ENCODE measurements around the gene RXRA. TPM values are rescaled to one million over a fixed set of nuclear protein-coding genes. Genes with fewer than 3 reads are reported as not detected.

Gene RXRA
- total RNA-seq, 1 experiment from 2014 or later: 29.9 TPM

DNA sequence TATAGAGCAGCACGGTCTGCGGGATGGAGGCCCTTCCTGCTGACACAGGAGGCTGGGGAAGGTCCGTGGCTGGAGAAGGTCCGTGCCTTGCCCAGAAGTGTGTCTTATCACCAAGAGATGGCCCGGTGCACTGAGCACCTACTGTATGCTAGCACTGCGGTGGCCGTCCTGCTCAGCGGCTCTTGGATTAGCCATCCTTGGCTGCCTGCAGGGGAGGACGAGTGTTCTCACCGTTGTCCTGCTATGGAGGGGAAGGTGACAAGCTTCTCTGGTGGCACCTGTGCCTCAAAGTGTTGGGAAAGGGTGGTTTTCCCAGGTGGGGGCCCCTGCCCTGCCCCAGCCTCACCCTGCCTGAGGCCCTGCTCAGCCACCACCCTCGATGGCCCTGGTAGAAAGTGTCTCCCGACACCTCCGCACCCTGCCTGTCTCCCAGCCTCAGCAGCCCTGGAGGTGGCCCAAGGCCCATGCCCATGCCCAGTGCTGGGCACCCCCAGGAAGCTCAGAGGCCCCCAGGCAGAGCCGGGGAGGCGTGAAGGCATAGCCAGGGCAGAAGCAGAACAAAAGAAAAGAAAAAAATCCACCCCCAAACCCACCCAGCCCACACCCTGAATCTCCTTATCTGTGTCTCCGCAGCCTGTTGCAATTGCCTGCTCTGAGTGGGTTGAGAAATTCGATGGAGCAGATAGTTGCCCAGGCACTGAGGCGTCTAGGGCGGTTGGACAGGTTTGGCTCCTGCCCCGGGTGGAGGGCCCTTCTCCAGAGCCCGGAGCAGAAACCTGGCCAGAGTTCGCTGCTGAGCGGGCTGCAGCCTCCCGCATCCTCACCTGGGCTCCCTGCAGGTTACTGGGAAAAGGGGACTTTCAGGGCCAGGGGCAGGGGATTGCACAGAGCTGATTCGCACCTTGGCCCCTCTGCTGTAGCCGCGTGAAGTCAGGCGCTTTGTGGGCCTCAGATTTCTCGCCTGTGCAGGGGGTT, 30.5 kb downstream of the RXRA start:
- no peak overlapping the region for H2BK5ac ChIP-seq (ENCODE audit: insufficient read length, low read length)
- no peaks in the 10 kb centered on the region for H3K9me3 Mint-ChIP-seq
- H3T11ph ChIP-seq (ENCODE audit: low read length): no peak overlapping the region

More for the DNA sequence above, 30.5 kb downstream of the RXRA start:
- TF ChIP-seq, protein P1, sequence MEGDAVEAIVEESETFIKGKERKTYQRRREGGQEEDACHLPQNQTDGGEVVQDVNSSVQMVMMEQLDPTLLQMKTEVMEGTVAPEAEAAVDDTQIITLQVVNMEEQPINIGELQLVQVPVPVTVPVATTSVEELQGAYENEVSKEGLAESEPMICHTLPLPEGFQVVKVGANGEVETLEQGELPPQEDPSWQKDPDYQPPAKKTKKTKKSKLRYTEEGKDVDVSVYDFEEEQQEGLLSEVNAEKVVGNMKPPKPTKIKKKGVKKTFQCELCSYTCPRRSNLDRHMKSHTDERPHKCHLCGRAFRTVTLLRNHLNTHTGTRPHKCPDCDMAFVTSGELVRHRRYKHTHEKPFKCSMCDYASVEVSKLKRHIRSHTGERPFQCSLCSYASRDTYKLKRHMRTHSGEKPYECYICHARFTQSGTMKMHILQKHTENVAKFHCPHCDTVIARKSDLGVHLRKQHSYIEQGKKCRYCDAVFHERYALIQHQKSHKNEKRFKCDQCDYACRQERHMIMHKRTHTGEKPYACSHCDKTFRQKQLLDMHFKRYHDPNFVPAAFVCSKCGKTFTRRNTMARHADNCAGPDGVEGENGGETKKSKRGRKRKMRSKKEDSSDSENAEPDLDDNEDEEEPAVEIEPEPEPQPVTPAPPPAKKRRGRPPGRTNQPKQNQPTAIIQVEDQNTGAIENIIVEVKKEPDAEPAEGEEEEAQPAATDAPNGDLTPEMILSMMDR (conservative IDR thresholded peaks at IDR 0.05): no peak
- Histone ChIP-seq H3K27ac (ENCODE audit: insufficient read length, low read depth, low read length) (no peak overlapping the region), H3K18ac (ENCODE audit: insufficient read length, low read depth, low read length) (no peak overlapping the region), H3K4me1 (ENCODE audit: insufficient read depth, low read length) (no peaks in the 10 kb centered on the region), H3K27me3 (ENCODE audit: insufficient read depth, low read length) (no peaks in the 10 kb centered on the region), H4K20me1 (ENCODE audit: control insufficient read depth, insufficient read depth, insufficient read length) (no peaks in the 10 kb centered on the region), H3K23ac (ENCODE audit: insufficient read length, low read depth, low read length) (no peak overlapping the region), H2AFZ (ENCODE audit: low read length) (no peak overlapping the region), H4K91ac (ENCODE audit: insufficient read length, low read depth, low read length) (no peak overlapping the region), H3K79me2 (ENCODE audit: insufficient read depth, low read length) (no peaks in the 10 kb centered on the region), H3K4ac (ENCODE audit: low read depth, low read length) (no peak overlapping the region), H3K14ac (ENCODE audit: insufficient read depth, low read length) (peak overlapping the region; percentile 7; the same call in 1 of the 2 replicates), H3K9ac (ENCODE audit: extremely low read depth, insufficient read length, low read length) (no peak overlapping the region), H3K4me2 (ENCODE audit: insufficient read depth, insufficient read length, low read length) (no peak overlapping the region), H4K5ac (ENCODE audit: insufficient read length, low read depth, low read length) (no peak overlapping the region), H2BK120ac (ENCODE audit: low read depth, low read length, poor library complexity, severe bottlenecking) (no peak overlapping the region), H3K79me1 (ENCODE audit: insufficient read depth, low read depth, low read length, poor library complexity, severe bottlenecking) (no peaks in the 10 kb centered on the region), H2AK5ac (ENCODE audit: insufficient read length, low read length) (no peak overlapping the region), H2BK20ac (ENCODE audit: low read depth, low read length, poor library complexity, severe bottlenecking) (no peak overlapping the region), H4K8ac (replicated peaks; ENCODE audit: insufficient read length, low read depth, low read length) (no peak overlapping the region), H3K56ac (ENCODE audit: insufficient read length, low read depth, low read length) (no peak overlapping the region), H3K9me3 (ENCODE audit: control insufficient read depth, low read depth, low read length) (no peaks in the 10 kb centered on the region), H2BK12ac (ENCODE audit: insufficient read length, low read depth, low read length) (no peak overlapping the region), H3K23me2 (ENCODE audit: insufficient read length, low read depth, low read length, poor library complexity, severe bottlenecking) (no peaks in the 10 kb centered on the region), H2BK15ac (ENCODE audit: low read depth, low read length) (no peak overlapping the region)
- WGBS (ENCODE audit: extremely low coverage, insufficient read length, low lambda C conversion rate): no CpG with 5 or more reads among the region's 29 CpGs
- DNase-seq: no peak
- Mint-ChIP-seq H3K4me1 (peaks cover 10 to 19% of the 10 kb centered on the region in 2 experiments), H3K4me3 (no peak overlapping the region), H3K36me3 (ENCODE audit: insufficient read depth in 1 of 3, low read depth in 3 of 3) (no peaks in the 10 kb centered on the region), H3K27ac (peak overlapping the region in 1 of 3 experiments; percentile 13; a peak in 2 of 7 replicates), H3K27me3 (ENCODE audit: low read depth) (no peaks in the 10 kb centered on the region)
